WERI-Rb-1 (cell line): ENCODE measurements around the gene TIGD2.
"Not testable (repeated sequence)": the region's sequence is repeated elsewhere in the genome, so short reads cannot be mapped to it uniquely, and the experiment has no call there.

ENCODE experiments used
- DNase-seq: peaks from one replicate; pipeline ENCODE4 v3.0.0-alpha.2; 2020
- H3K27ac ChIP-seq: fragments of 250-450 bp; sonication (Bioruptor Pico); 2 replicates; pipeline ENCODE4 v1.5.1; 2020; ENCODE audit warnings: mild to moderate bottlenecking, moderate library complexity
- H3K27me3 ChIP-seq: fragments of 250-450 bp; sonication (Bioruptor Pico); 2 replicates; pipeline ENCODE4 v1.5.1; 2021; ENCODE audit warnings: mild to moderate bottlenecking, low read depth, moderate library complexity; ENCODE audit not compliant: insufficient read depth, severe bottlenecking
- H3K36me3 ChIP-seq: fragments of 250-450 bp; sonication (Bioruptor Pico); 2 replicates; pipeline ENCODE4 v1.5.1; 2020; ENCODE audit warnings: mild to moderate bottlenecking, moderate library complexity
- H3K4me3 ChIP-seq: 2 replicates; pipeline ENCODE4 v1.5.1; 2011; ENCODE audit warnings: low read depth, mild to moderate bottlenecking, control low read depth, low read length
- H3K9me3 ChIP-seq: fragments of 250-450 bp; sonication (Bioruptor Pico); 2 replicates; pipeline ENCODE4 v1.5.1; 2021; ENCODE audit warnings: mild to moderate bottlenecking, moderate library complexity; ENCODE audit not compliant: severe bottlenecking
- CTCF ChIP-seq: IDR thresholded peaks from 2 replicates; pipeline ENCODE4 v1.5.1; 2011; ENCODE audit warnings: low read depth, mild to moderate bottlenecking, control low read depth, inconsistent platforms, low read length

TIGD2 gene

GRCh38 chr4:89142691-89143669, 31.6 kb downstream of the TIGD2 start:
- H3K9me3 ChIP-seq: peaks cover 5% of the 10 kb centered on the region
- DNase-seq: no peak
- no peak overlapping the region for H3K27ac ChIP-seq
- H3K27me3 ChIP-seq: no peaks in the 10 kb centered on the region
- no peak for TF ChIP-seq CTCF
- H3K4me3 ChIP-seq: no peak overlapping the region
- H3K36me3 ChIP-seq: no peaks in the 10 kb centered on the region

GRCh38 chr4:89144652-89145051, 33.3 kb downstream of the TIGD2 start:
- not testable (repeated sequence) for H3K36me3 ChIP-seq, H3K9me3 ChIP-seq, H3K27me3 ChIP-seq, H3K27ac ChIP-seq, DNase-seq, H3K4me3 ChIP-seq

- no peak for TF ChIP-seq CTCF
- DNase-seq: no peak
- Histone ChIP-seq H3K9me3 (peaks cover 5% of the 10 kb centered on the region), H3K4me3 (no peak overlapping the region), H3K27ac (no peak overlapping the region), H3K27me3 (no peaks in the 10 kb centered on the region), H3K36me3 (no peaks in the 10 kb centered on the region)
Measured at GRCh38 chr4:89146196-89146595, 34.9 kb downstream of the TIGD2 start.

- no peak for TF ChIP-seq CTCF
- DNase-seq: peak; percentile 92
- no peak overlapping the region for H3K4me3 ChIP-seq
- no peaks in the 10 kb centered on the region for H3K36me3 ChIP-seq
- H3K27me3 ChIP-seq: no peaks in the 10 kb centered on the region
- H3K9me3 ChIP-seq: no peaks in the 10 kb centered on the region
- H3K27ac ChIP-seq: peak overlapping the region; percentile 26
Measured at GRCh38 chr4:89152972-89153371, 41.6 kb downstream of the TIGD2 start.

- TF ChIP-seq CTCF: no peak
- no peak overlapping the region for H3K4me3 ChIP-seq
- H3K36me3 ChIP-seq: no peaks in the 10 kb centered on the region
- no peak for DNase-seq
- no peaks in the 10 kb centered on the region for H3K9me3 ChIP-seq
- no peak overlapping the region for H3K27ac ChIP-seq
- no peaks in the 10 kb centered on the region for H3K27me3 ChIP-seq
Measured at GRCh38 chr4:89156174-89156914, 45.0 kb downstream of the TIGD2 start.

GRCh38 chr4:89157488-89158024, 46.2 kb downstream of the TIGD2 start:
- Histone ChIP-seq H3K4me3 (no peak overlapping the region), H3K36me3 (no peaks in the 10 kb centered on the region), H3K27ac (no peak overlapping the region), H3K27me3 (no peaks in the 10 kb centered on the region), H3K9me3 (no peaks in the 10 kb centered on the region)
- DNase-seq: no peak
- no peak for TF ChIP-seq CTCF
